ENCODE data around the gene CDH16.

DNA sequence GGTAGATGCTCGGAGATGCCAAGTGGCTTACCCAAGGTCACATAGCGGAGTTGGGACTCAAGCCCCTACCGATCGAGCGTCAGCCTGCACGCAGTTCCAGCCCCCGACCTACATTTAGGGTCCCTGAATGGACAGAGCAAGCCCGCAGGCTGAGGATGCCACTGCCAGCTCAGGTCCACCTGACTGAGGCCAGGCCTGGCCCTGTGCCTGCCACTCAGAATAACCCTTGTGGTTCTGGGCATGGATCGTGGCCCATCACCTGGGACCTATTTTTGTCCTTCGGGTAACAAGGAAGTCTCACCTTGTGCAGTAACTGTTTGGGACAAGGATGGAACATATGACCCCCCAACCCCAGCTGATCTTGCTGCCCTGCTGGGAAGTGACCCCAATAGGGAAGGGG lies 17.1 kb downstream of the CDH16 start:
- TF ChIP-seq, protein P1, sequence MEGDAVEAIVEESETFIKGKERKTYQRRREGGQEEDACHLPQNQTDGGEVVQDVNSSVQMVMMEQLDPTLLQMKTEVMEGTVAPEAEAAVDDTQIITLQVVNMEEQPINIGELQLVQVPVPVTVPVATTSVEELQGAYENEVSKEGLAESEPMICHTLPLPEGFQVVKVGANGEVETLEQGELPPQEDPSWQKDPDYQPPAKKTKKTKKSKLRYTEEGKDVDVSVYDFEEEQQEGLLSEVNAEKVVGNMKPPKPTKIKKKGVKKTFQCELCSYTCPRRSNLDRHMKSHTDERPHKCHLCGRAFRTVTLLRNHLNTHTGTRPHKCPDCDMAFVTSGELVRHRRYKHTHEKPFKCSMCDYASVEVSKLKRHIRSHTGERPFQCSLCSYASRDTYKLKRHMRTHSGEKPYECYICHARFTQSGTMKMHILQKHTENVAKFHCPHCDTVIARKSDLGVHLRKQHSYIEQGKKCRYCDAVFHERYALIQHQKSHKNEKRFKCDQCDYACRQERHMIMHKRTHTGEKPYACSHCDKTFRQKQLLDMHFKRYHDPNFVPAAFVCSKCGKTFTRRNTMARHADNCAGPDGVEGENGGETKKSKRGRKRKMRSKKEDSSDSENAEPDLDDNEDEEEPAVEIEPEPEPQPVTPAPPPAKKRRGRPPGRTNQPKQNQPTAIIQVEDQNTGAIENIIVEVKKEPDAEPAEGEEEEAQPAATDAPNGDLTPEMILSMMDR (IDR thresholded peaks at IDR 0.05), result no peak
- no peak for TF ChIP-seq EZH2phosphoT487 (IDR thresholded peaks at IDR 0.05)
